GM10266 (cell line): Measurements from ENCODE around the gene HOXC4.
"Not testable (repeated sequence)": the region's sequence is repeated elsewhere in the genome, so short reads cannot be mapped to it uniquely, and the experiment has no call there.

Source experiments
- DNase-seq: peaks from one replicate; pipeline ENCODE4 v3.0.0; 2012; ENCODE audit errors: extremely low spot score
- TF ChIP-seq, protein P1 (sequence below): IDR thresholded peaks from 2 replicates; pipeline ENCODE4 v1.5.1; 2012; ENCODE audit warnings: mild to moderate bottlenecking, low read depth; ENCODE audit not compliant: control insufficient read depth, insufficient read depth; ENCODE audit errors: missing control alignments

The HOXC4 gene

DNA sequence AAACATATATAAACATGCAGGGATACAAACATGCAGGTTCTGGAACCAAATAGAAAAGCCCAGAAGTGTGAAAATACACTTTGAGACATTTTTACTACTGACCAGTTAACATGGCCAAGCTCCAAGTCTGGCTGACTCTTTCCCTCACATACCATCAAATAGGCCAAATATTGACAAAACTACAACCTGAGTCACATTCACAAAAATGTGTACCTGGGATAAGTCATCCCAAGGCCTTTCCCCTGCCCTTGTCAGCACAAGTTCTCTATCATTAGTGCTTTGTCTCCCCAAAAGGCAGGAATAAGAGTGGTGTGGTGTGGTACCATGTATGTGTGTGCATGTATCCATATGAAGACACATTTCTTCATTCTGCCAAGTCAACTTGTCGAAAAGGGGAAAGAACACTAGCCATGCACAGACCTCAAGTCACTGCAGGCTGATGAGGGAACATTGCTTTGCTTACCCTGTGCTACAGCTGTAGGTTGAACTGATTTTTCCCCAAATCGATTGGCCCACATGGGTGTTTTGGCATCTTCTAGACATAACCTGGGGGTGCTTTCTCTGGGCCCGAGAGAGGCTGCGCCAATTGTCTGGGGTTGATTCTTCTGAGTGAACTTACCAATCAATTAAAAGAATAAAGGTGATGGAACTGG, 14.9 kb downstream of the HOXC4 start:
- DNase-seq, result no peak

DNA sequence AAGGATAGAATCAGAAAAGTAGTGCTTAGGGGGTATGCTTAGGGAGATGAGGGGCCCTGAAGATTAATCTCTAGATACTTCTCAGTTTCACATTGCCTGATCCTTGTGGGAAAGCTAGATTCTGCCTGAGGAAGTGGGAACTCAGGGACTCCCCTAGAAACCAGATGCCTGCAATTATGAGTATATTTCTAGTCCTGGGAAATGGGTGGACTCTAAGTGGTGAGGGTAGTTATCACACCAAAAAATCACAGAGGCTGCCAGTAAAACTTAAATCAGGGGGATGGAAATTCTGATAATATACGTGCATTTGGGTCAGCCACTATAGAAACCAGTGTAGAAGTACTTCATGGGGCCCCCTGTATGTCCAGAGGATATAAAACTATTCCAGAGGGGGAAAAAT, 18.3 kb downstream of the HOXC4 start:
- no peak for DNase-seq
- TF ChIP-seq, protein P1, sequence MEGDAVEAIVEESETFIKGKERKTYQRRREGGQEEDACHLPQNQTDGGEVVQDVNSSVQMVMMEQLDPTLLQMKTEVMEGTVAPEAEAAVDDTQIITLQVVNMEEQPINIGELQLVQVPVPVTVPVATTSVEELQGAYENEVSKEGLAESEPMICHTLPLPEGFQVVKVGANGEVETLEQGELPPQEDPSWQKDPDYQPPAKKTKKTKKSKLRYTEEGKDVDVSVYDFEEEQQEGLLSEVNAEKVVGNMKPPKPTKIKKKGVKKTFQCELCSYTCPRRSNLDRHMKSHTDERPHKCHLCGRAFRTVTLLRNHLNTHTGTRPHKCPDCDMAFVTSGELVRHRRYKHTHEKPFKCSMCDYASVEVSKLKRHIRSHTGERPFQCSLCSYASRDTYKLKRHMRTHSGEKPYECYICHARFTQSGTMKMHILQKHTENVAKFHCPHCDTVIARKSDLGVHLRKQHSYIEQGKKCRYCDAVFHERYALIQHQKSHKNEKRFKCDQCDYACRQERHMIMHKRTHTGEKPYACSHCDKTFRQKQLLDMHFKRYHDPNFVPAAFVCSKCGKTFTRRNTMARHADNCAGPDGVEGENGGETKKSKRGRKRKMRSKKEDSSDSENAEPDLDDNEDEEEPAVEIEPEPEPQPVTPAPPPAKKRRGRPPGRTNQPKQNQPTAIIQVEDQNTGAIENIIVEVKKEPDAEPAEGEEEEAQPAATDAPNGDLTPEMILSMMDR, result no peak

More for the DNA sequence above, 14.9 kb downstream of the HOXC4 start:
- TF ChIP-seq, protein P1, result no peak

- DNase-seq, result no peak
- TF ChIP-seq, protein P1, result no peak
Measured at GRCh38 chr12:54074308-54074707, 20.7 kb downstream of the HOXC4 start.

DNA sequence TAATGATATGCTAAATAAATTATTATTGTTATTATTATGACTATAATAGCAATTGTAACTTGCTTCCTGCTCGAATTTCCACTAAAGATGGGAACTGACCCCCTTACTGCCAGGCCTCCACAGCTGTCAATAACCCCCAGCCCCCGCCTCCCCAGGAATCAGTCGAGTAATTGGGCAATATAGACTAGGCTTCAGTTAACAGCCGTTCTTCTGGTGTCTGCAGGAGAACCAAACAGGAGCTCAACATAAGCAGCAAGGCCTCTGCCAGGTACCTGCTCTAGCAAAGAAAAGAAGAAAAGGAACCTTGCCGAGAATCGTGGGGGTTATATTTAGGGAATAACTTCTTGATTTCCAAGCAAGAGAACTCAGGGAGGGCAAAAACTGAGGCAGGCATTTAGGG, 21.8 kb downstream of the HOXC4 start:
- no peak for DNase-seq
- TF ChIP-seq, protein P1, result no peak

DNA sequence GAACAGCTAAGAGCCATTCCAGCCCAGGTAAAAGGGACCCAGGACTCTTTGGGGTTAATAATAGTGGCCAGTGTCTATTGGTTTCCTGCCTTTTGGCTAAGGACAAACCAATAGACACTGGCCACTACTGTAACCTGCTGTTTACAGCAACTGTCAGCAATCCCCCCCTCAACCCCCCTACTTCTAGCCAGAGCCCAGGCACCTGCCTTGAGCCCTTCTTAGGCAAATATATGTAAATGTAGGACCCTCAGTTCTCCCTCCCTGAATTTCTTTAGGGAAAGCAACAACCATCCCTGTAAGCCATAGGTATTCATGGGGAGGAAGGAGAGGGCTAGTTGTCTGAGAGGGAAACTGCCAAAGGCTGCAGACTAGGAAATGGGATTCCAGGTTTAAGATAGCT, 22.3 kb downstream of the HOXC4 start:
- TF ChIP-seq, protein P1, result no peak
- DNase-seq, result no peak

DNA sequence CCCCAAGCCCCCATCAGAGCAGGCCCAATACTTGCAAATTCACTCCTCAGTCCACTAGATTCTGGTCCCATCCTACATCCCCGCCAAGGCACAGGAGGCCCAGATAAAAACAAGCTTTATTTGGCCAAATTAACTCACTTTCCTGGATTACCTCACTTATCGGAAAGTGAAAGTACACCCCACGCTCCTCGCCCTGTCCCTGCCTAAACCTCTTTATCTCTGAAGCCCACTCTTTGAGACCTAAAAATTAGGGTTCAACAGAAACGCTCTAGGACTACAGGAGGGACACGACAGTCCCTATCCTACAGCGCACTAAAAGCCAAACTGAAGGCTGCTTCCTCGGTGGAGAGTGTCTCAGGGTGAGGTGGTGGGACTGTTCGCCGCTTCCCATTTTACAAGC, 24.2 kb downstream of the HOXC4 start:
- not testable (repeated sequence) for DNase-seq

GRCh38 chr12:54079115-54079514, 25.5 kb downstream of the HOXC4 start:
- not testable (repeated sequence) for DNase-seq

DNA sequence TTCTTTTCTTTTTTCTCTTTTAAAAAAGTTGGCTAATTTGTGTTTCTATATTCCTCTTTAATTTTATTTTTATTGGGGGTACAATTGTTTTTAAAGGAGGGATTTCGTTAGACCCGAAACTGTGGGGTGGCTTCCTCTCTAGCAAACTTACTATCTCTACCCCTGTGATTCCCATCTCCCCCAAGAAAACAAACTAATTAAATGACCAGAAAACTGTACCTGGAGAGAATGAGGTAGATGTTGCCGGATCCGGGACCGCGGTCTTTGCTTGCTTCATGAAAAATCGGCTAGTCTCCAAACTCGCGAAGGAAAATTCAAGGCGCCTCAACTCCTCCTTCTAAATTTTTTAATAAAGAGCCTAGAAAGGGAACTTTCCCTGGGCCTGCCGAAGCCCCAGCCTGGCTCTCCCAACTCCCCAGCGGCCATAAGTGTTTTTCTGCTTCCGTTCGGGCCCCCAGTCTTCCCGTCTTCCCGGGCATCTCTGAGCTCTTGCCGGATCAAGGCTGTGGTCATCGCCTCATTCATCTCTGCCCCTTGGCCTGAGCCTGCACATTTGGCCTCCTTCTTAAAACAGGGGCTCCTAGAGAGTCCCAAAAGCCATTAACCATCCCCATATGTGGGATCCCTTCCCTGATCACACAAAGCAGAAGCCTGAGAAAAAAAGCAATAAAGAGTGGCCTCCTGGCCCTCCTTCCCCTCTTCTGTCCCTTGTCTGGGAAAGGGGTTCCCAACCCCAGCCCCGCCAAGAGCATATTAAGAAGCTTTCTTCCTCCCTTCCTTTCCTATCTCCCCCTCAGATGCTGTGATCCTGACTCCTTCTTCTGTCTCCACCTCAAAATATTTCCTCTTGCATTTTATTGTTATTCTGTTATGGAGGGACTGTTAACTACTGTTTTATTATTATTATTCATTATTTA, 26.6 kb downstream of the HOXC4 start:
- DNase-seq, result not testable (repeated sequence)

- DNase-seq, result peak; percentile 50
Measured at GRCh38 chr12:54081053-54081514, 27.4 kb downstream of the HOXC4 start.

DNA sequence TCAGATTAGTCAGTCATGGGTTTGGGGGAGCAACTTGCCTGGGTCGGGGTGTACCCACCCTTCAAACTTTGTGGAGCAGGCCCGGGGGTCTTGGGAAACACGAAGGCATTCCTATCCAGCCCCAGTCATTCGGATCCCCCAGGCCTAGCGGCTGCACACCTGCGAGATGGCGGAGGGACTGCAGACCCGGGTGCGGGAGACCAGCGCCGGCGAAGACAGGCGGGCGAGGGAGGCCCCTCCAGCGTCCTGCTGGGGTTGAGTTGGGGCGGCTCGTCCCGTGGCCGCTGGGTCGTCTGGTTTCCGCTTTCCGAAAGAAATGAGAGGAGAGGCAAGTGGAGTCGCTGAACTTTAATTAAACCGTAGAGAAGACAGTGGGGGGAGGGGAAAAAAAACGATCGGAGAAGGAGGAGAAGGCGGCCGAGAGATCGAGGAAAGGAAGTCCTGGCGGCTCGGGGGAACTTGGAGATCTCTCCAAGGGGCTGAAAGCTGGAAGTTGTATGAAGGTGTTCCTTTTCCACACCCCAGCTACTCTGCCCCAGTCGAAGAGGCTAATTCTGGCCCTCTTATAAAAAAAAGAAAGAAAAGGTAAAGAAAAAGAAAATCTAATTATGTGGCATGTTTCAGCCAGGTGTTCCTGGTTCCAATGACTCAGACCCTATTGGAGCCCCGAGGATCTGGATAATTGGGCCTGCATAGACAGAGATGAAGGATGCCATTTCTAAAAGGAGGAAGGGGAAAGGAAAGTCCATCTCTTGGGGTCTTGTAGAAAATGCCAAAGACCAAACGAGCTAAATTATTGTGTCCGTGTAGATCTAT, 28.2 kb downstream of the HOXC4 start:
- not testable (repeated sequence) for DNase-seq
